DOHH2 (cell line): ENCODE data around the gene PLXND1.

ENCODE experiments used
- H3F3A ChIP-seq: fragments of 200-600 bp; sonication (generic), shearing (Covaris generic); 2 replicates; pipeline ENCODE4 v1.6.0; 2016; ENCODE audit warnings: antibody characterized with exemption, mild to moderate bottlenecking; ENCODE audit not compliant: control insufficient read depth, insufficient read depth
- H3K27ac ChIP-seq: fragments of 200-600 bp; sonication (generic); 2 replicates; pipeline ENCODE4 v1.5.1; 2014; ENCODE audit warnings: low read depth, mild to moderate bottlenecking, low read length, moderate library complexity
- H3K27me3 ChIP-seq: fragments of 200-600 bp; sonication (generic); 2 replicates; pipeline ENCODE4 v1.6.1; 2014; ENCODE audit warnings: mild to moderate bottlenecking, low read length, mixed read lengths; ENCODE audit not compliant: control insufficient read depth
- H3K36me3 ChIP-seq: fragments of 200-600 bp; sonication (generic); 2 replicates; pipeline ENCODE4 v1.6.1; 2014; ENCODE audit warnings: mild to moderate bottlenecking, low read length, moderate library complexity, mixed read lengths; ENCODE audit not compliant: control insufficient read depth
- H3K4me1 ChIP-seq: fragments of 200-600 bp; sonication (generic); 2 replicates; pipeline ENCODE4 v1.6.1; 2014; ENCODE audit warnings: mild to moderate bottlenecking, low read length, mixed read lengths; ENCODE audit not compliant: control insufficient read depth
- H3K4me2 ChIP-seq: fragments of 200-600 bp; sonication (generic); 2 replicates; pipeline ENCODE4 v1.6.0; 2014; ENCODE audit warnings: mild to moderate bottlenecking, low read length, moderate library complexity
- H3K4me3 ChIP-seq: fragments of 200-600 bp; sonication (generic); 2 replicates; pipeline ENCODE4 v1.5.1; 2014; ENCODE audit warnings: mild to moderate bottlenecking, low read length, mixed read lengths
- H3K79me2 ChIP-seq: fragments of 200-600 bp; sonication (generic); 2 replicates; pipeline ENCODE4 v1.6.1; 2014; ENCODE audit warnings: mild to moderate bottlenecking, low read length, mixed read lengths; ENCODE audit not compliant: control insufficient read depth
- H3K9me2 ChIP-seq: fragments of 200-600 bp; sonication (generic); replicated peaks from 2 replicates; pipeline ENCODE4 v1.6.1; 2014; ENCODE audit warnings: mild to moderate bottlenecking, low read length, mixed read lengths; ENCODE audit not compliant: control insufficient read depth
- H3K9me3 ChIP-seq: fragments of 200-600 bp; sonication (generic); 2 replicates; pipeline ENCODE4 v1.6.1; 2014; ENCODE audit warnings: antibody characterized with exemption, low read length, mixed read lengths; ENCODE audit not compliant: control insufficient read depth, insufficient read depth
- H4K20me1 ChIP-seq: fragments of 200-600 bp; sonication (generic); 2 replicates; pipeline ENCODE4 v1.6.0; 2014; ENCODE audit warnings: low read depth, mild to moderate bottlenecking, antibody characterized with exemption, low read length, moderate library complexity; ENCODE audit not compliant: control insufficient read depth, insufficient read depth
- CTCF ChIP-seq: fragments of 200-600 bp; sonication (generic); IDR thresholded peaks from one replicate; pipeline ENCODE4 v1.5.1; 2014; ENCODE audit warnings: antibody characterized with exemption, mild to moderate bottlenecking, low read depth, low read length; ENCODE audit not compliant: poor library complexity, severe bottlenecking
- EZH2phosphoT487 ChIP-seq: fragments of 200-600 bp; sonication (generic); IDR thresholded peaks from 2 replicates; pipeline ENCODE4 v1.6.1; 2017; ENCODE audit warnings: borderline replicate concordance, mild to moderate bottlenecking, antibody characterized with exemption, low read length, moderate library complexity, mixed read lengths

The PLXND1 gene

DNA sequence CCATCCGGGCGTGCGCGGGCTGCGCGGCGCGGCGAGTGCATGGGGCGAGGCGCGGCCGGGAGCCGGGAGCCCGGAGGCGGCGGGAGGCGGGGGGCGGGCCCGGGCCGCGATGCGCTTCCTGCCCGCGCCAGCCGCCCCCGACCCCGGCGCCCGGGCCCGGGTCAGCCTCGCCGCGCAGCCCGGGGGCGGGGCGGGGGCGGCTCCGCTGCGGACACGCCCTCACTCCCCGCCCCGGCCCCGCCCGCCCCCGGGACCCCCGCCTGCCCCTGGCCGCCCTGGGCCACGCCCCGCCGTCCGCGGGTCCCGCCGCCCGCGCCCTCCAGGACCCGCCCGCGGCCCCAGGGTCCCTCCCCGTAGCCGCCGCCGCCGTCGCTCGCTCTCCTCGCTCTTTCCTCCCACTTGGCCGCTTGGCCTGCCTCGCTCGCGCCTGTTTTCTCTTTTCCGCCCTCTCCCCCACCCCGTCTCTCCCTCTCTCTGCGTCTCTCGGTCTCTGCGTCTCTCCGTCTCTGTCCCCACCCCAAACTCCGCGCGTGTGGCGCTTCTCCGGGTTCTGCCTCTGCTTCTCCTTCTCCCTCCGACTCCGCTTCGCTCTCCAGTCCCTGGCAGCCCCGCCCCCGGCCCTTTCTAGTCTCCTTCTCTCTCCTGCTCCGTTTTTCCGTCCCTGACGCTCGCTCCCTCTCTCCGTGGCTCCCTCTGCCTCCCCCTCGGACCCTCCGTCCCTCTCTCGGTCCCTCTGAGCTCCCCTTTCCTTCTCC is at the start of gene PLXND1:
Gene PLXND1 (minus strand): TSS at position 41 of the 755 bp plus-strand sequence. CDS start 37 bp downstream, at position 4.
- H3K4me3 ChIP-seq = peak within 1 kb of the TSS; percentile 73
- H3K9me3 ChIP-seq = no peaks in the 10 kb centered on the region
- H3K27ac ChIP-seq = no peak within 1 kb of the TSS
- no peaks in the 10 kb centered on the region for H3K79me2 ChIP-seq
- TF ChIP-seq EZH2phosphoT487 (no peak), CTCF (no peak)
- H3K27me3 ChIP-seq = peaks cover 24% of the 10 kb centered on the region
- H3F3A ChIP-seq = no peaks in the 10 kb centered on the region
- H3K36me3 ChIP-seq = no peaks in the 10 kb centered on the region
- H3K4me1 ChIP-seq = peaks cover 29% of the 10 kb centered on the region
- peak within 1 kb of the TSS; percentile 81 for H3K4me2 ChIP-seq
- H4K20me1 ChIP-seq = no peaks in the 10 kb centered on the region; the same call in 1 of the 2 replicates
- no peaks in the 10 kb centered on the region for H3K9me2 ChIP-seq

DNA sequence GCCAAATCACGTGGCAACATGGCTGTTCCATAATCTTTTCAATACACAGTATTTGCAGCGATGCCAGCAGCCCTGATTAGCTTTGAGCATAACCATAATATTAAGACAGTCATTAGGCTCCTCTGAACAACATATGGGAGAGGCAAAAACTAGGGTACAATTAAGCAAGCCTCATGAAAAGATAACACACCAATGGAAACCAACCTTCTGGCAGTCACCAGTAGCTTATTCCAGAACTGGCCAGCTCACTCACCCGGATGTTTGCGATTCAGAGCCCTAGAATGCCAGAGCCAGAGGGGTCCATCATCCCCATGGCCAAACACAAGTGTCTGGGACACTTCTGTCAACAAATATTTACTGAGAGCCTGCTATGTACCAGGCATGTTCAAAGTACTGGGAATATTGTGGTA is 48.8 kb upstream of the PLXND1 start:
- no peaks in the 10 kb centered on the region for H3K36me3 ChIP-seq
- no peak overlapping the region for H3K27ac ChIP-seq

DNA sequence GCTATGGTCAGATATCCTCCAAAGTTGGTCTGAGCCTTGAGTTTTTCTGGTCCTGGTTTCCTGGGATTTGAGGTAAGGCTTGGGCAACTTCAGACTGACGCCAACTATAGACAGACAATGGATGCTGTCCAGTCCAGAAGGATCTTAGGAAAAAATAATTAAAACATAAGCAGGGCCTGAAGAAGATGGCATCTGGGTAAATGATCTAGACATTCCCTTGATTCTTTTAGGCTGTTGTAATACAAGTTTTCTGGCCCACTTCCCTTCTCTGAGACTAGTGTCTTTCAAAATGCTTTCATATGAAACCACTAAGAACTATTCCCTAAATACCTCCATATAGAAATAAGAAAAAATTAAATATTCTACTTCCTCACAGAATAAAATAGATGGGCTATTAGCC is 47.7 kb upstream of the PLXND1 start:
- Histone ChIP-seq H3K79me2 (no peaks in the 10 kb centered on the region), H3F3A (no peaks in the 10 kb centered on the region), H3K4me1 (no peaks in the 10 kb centered on the region), H3K27ac (no peak overlapping the region), H3K4me3 (no peak overlapping the region), H3K4me2 (no peak overlapping the region), H3K9me3 (no peaks in the 10 kb centered on the region), H3K9me2 (no peaks in the 10 kb centered on the region), H4K20me1 (no peaks in the 10 kb centered on the region), H3K27me3 (no peaks in the 10 kb centered on the region), H3K36me3 (no peaks in the 10 kb centered on the region)
- TF ChIP-seq CTCF = no peak
- no peak for TF ChIP-seq EZH2phosphoT487

More for the DNA sequence above, 48.8 kb upstream of the PLXND1 start:
- TF ChIP-seq CTCF = no peak
- TF ChIP-seq EZH2phosphoT487 = no peak
- no peaks in the 10 kb centered on the region for H3K27me3 ChIP-seq
- no peaks in the 10 kb centered on the region for H3F3A ChIP-seq
- no peaks in the 10 kb centered on the region for H3K9me2 ChIP-seq
- H4K20me1 ChIP-seq = no peaks in the 10 kb centered on the region
- no peaks in the 10 kb centered on the region for H3K9me3 ChIP-seq
- H3K79me2 ChIP-seq = no peaks in the 10 kb centered on the region
- no peaks in the 10 kb centered on the region for H3K4me1 ChIP-seq
- no peak overlapping the region for H3K4me2 ChIP-seq
- no peak overlapping the region for H3K4me3 ChIP-seq
